GM19468 (cell line): ENCODE measurements around the gene DNM1.

ENCODE experiments used
- ATAC-seq: cut with Tn5 transposase; IDR thresholded peaks from one replicate; pipeline ENCODE4 v1.9.1; 2021; ENCODE audit warnings: mild to moderate bottlenecking, moderate library complexity, moderate number of reproducible peaks; ENCODE audit not compliant: unreplicated experiment; ENCODE audit errors: extremely low read depth

Gene DNM1

GRCh38 chr9:128203707-128204551, 750 bp downstream of the DNM1 start:
- ATAC-seq, result no peak

DNA sequence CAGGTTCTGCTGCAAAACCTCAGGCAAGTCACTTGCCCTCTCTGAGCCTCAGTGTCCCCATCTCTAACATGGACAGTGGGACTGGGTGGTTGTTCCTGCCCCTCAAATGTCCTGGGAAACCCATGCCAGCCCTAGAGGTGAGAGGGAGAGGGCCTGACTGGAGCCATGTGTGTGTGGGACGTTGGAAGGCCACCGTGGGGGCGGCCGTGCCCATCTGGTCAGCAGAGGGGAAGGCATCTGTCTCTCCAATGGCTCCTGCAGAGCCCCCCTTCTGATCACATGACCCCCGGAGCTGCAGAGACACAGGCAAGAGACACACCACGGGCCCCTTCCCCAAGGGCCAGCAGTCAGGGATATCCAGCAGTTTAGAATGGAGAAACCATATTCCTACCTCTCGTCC, 1.7 kb downstream of the DNM1 start:
- ATAC-seq, result no peak

DNA sequence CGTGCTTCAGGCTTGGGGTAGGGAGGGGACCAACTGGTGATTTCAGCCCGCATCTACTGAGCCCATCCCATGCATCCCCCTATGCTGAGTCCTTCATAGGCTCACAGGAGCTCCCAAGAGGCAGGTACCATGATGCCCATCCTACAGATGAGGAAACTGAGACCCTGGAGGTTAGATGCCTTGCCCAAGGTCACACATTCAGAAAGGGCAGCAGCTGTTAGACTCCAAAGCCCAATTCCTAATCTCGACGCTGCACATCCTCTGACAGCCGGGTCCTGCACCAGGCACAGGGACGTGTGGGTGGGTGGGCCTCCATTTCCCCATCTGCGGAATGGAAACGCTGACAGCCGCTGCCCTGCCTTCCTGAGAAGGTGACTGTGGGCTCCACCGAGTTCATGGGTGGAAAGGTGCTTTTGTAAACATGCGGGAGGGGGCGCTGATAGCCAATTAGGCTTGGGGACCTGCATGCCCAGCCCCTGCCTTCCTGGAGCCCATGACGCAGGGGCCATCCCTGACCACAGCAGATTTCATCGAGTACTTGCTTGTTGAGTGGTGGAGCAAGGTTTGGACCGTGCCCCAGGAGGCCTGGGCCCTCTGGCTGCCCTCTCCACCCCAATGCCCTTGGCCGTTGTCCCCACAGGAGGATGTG, 2.2 kb downstream of the DNM1 start:
- ATAC-seq, result no peak

DNA sequence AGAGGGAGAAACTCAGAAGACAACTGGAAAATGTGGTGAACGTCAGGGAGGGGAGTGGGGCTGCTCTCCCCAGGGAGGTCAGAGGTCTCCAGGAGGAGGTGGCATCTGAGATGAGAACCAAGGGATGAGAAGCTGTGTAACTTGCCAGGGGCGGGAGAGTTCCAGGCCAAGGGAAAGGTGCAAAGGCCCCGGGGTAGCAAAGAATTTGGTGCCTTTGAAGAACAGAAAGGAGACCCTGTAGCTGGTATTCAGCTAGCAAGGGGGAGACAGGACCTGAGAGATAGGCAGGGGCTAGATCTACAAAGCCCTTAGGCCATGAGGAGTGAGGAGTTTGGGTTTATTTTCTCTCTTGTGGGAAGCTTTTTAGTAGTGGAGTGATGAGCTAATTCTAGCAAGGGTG, 3.3 kb downstream of the DNM1 start:
- ATAC-seq, result no peak

- no peak for ATAC-seq
These were observed 4.0 kb downstream of the DNM1 start for GRCh38 chr9:128206916-128207910.

- no peak for ATAC-seq
These were observed 5.2 kb downstream of the DNM1 start for GRCh38 chr9:128208386-128208785.

DNA sequence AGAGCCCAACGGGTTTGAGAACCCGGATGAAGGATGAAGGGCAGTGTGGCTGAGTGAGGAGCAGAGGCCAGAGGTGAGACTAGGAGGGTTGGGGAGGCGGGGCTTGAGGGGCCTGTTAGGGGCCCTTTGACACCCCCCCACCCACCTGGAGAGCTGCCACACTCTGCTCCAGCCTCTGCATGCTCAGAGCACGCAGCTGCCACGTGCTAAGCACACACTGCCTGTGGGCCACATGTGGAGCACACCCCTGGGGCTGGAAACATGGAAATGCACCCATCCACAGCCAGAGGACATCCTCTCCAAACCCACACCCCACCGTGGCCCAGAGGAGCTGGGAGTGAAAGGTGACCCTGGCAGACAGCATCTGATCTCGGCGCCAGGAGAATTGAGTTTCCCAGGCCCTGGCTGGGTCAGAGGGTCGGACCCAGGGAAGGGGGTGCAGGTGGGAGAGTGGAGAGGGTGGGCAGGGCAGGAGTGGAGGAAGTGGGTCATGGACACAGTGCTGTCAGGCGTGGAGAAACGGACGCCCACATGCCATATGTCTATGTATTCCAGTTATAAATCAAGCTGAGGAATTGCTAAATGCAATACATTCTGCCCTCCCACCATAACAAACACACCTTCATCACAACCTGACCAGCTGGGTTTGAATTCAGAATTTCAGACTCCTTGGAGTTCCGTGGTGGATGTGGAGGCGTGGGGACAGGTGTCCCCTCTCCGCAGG, 5.9 kb downstream of the DNM1 start:
- ATAC-seq, result no peak

GRCh38 chr9:128211186-128211980, 8.2 kb downstream of the DNM1 start:
- ATAC-seq, result no peak

GRCh38 chr9:128211981-128212281, 8.8 kb downstream of the DNM1 start:
- no peak for ATAC-seq

- ATAC-seq, result no peak
These were observed 10.7 kb downstream of the DNM1 start for GRCh38 chr9:128213746-128214497.

- no peak for ATAC-seq
These were observed 11.7 kb downstream of the DNM1 start for GRCh38 chr9:128214571-128215490.

DNA sequence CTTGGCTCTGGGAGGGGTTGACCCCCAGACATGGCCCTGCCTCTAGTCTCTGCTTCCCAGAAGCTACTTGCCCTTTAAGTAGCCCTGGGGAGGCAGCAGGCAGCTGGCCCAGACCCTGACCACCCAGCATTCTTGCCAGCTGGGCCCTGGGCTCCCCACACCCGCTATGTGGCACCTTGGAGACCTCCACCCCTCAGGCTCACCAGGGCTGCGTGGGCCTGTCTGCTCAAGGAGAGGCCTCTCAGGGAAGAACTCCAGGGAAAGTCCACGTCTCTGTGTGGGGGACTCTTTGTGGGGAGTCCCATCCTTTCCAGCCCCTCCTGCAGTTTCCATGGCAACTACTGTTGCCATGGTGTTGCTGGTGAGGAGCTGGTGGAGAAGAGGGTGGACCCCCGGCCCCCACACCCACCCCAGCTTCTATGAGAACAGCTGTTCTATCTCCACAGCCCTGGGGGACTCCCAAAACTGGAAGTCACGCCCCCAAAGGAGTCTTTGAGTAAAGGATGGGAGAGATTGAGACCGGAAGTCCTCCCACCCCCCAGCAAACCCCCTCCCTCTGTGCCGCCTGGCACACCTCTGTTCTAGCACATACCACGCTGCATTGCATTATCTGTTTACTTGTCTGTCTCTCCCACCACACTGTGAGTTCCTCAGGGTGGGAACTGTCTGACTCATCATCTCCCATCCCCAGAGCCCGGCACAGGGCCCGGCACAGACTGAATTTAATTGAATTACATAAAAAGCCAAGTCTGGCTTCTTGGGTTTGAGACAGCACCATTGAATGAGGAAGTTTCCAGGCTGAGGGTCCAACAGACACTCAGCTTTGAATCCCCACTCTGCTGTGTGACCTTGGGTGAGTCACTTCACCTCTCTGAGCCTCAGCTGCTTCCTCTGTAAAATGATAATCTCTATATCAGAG, 12.6 kb downstream of the DNM1 start:
- ATAC-seq, result no peak

- no peak for ATAC-seq
These were observed 13.8 kb downstream of the DNM1 start for GRCh38 chr9:128216781-128217553.

- ATAC-seq, result no peak
These were observed 15.0 kb downstream of the DNM1 start for GRCh38 chr9:128218172-128218517.

- ATAC-seq, result peak; percentile 71
These were observed 15.6 kb downstream of the DNM1 start for GRCh38 chr9:128218518-128219389.
